HL-60 (cell line): ENCODE results near the gene CDIPT.

Source experiments
- CTCF ChIP-seq: IDR thresholded peaks from one replicate; pipeline ENCODE4 v1.5.1; 2011; ENCODE audit warnings: low read length, control low read depth, inconsistent platforms; ENCODE audit not compliant: insufficient read depth
- POLR2AphosphoS5 ChIP-seq: IDR thresholded peaks from 2 replicates; pipeline ENCODE4 v1.6.1; 2012; ENCODE audit warnings: low read depth
- REST ChIP-seq: IDR thresholded peaks from 2 replicates; pipeline ENCODE4 v1.6.1; 2012; ENCODE audit warnings: low read depth; ENCODE audit not compliant: insufficient replicate concordance

- TF ChIP-seq CTCF (no peak), REST (no peak), POLR2AphosphoS5 (no peak)
Observed at GRCh38 chr16:29840240-29840639, 22.8 kb downstream of the CDIPT start.
